RPMI7951 (cell line): Measurements from ENCODE around the gene NGDN. TPM values are rescaled to one million over a fixed set of nuclear protein-coding genes. Genes with fewer than 3 reads are reported as not detected.
"Not testable (repeated sequence)": the region's sequence is repeated elsewhere in the genome, so short reads cannot be mapped to it uniquely, and the experiment has no call there.

ENCODE experiments used
- DNase-seq: peaks from one replicate; pipeline ENCODE4 v3.0.0-alpha.2; 2012; ENCODE audit warnings: low read depth
- total RNA-seq: library from RNA; depleted of rRNA; stranded (reverse); fragments of >200 nt; shearing (Covaris generic); gene quantifications from 2 replicates; pipeline ENCODE4 v1.2.3, GENCODE V29; 2014; rRNA removed

The NGDN gene, protein sequence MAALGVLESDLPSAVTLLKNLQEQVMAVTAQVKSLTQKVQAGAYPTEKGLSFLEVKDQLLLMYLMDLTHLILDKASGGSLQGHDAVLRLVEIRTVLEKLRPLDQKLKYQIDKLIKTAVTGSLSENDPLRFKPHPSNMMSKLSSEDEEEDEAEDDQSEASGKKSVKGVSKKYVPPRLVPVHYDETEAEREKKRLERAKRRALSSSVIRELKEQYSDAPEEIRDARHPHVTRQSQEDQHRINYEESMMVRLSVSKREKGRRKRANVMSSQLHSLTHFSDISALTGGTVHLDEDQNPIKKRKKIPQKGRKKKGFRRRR
- total RNA-seq = 51.5 and 55.2 TPM in 2 replicates

- DNase-seq = peak; percentile 100
Observed at GRCh38 chr14:23469127-23469905, at the start of gene NGDN. Gene NGDN (plus strand): TSS chr14:23469703. CDS start chr14:23469716, 13 bp downstream.

DNA sequence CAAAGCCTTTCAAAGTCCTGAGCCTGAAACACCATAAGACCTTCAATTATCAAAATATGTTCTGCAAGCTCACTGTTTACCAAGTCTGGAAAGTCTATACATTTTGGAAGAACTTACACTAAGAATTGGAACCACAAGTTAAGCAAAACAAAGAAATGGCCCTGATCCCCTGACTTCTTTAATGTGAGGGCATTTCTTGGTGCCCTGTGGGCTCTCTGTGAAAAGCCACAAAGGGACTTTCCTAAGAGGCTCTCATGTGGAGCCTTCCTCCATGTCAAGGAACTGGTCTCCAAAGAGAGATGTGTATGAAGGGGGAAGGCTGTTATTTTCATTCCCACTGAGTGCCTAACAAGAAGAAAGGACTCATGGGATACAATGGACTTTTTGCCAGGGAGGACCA is 47.9 kb upstream of the NGDN start:
- no peak for DNase-seq

DNA sequence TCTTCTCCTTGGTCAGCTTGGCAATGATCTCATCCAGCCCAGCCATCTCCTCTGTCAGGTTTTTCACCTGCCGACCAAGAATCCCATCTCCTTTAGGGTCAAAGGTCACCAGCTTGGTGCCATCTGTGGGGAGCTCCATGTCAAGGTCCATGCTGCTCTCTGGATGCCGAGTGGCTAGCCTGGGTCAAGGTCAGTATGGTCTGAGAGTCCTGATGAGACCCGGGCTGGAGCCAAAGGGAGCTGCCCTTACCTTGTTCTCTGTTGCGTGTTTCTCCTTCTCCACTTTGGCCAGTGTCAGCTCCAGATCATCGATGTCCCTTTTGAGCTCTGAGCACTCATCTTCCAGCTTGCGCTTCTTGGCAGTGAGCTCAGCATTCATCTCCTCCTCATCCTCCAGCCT is 45.8 kb upstream of the NGDN start:
- DNase-seq = no peak

- no peak for DNase-seq
Observed at GRCh38 chr14:23425169-23425568, 44.3 kb upstream of the NGDN start.

- DNase-seq = not testable (repeated sequence)
Observed at GRCh38 chr14:23425798-23426197, 43.7 kb upstream of the NGDN start.

DNA sequence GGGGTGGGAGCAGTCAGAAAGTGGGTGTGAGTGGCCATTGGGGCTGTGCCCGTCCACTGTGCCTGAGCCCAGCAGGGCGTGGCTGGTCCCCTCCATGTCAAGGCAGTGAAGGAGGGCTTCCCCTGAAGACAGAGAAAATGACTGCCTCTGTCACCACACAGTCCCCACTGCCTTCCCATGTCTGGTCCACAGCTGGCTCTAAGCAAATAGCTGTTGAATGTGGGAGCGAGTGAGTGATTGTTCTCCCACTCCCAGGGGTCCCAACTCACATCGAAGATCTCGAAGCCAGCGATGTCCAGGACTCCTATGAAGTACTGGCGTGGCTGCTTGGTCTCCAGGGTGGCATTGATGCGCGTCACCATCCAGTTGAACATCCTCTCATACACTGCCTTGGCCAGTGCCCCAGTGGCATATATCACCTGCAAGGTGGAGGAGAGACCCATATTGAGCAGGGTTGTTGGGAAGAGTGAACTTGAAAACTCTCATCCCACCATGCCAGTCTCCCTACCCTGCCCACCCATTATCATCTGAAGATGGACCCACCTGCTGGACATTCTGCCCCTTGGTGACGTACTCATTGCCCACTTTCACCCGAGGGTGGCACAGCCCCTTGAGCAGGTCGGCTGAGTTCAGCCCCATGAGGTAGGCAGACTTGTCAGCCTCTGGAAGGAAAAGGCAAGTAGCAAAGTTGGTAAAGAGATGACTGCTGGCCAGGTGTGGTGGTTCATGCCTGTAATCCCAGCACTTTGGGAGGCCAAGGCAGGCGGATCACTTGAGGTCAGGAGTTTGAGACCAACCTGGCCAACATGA is 40.6 kb upstream of the NGDN start:
- DNase-seq = no peak

GRCh38 chr14:23430016-23430722 is 39.3 kb upstream of the NGDN start:
- DNase-seq = no peak

DNA sequence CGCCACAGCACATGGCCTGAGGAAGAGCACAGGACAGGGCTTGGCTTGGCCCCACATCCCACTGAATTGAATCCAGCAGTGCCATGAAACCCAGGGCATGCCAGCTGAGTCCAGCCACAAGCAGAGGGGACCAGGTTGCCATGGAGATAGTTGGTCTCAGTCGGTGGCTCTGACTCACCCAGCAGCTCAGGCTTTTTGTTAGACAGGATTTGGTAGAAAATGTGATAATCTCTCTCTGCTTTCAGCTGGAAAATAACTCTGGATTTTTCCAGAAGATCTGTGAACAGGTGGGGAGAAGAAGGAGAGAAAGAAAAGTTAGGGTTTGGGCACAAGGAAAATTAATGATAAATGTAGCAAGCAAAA is 38.8 kb upstream of the NGDN start:
- peak; percentile 43 for DNase-seq

GRCh38 chr14:23431486-23431885 is 38.0 kb upstream of the NGDN start:
- DNase-seq = no peak

DNA sequence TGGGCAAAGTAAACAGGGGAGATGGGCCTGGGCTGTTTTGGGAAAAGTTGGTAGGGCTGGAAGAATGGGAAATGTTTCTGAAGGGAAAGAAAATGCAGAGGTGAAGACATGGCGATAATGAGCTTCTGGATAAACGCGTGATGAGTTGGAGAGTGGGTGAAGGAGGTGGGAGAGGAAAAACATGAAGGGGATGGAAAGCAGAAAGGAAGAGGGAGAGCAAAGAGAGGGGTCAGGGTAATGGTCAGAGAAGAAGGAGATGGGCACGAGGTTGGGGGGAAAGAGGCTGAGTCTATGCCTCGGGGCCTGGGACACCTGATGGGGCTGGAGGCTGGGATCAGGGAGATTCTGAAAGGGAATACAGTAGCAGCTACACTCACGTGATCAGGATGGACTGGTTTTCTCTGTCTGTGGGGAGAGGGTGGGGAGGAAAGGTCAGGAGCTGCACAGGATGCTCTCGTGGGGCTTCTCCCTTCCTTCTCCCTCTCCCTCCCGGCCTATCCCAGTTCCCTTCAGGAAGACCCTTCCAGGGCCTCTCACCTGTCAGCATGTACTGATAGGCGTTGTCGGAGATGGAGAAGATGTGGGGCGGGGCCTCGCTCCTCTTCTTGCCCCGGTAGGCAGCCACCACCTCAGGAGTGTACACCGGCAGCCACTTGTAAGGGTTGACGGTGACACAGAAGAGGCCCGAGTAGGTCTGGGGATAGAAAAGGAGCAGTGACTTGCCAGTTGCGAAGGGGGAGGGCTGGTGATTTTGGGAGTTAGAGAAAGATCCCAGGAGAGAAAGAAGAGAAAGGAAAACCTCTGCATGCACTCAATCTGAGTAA is 37.2 kb upstream of the NGDN start:
- DNase-seq = no peak

GRCh38 chr14:23432946-23433345 is 36.6 kb upstream of the NGDN start:
- DNase-seq = no peak

GRCh38 chr14:23433457-23433856 is 36.0 kb upstream of the NGDN start:
- DNase-seq = no peak

GRCh38 chr14:23434488-23435222 is 34.8 kb upstream of the NGDN start:
- no peak for DNase-seq

DNA sequence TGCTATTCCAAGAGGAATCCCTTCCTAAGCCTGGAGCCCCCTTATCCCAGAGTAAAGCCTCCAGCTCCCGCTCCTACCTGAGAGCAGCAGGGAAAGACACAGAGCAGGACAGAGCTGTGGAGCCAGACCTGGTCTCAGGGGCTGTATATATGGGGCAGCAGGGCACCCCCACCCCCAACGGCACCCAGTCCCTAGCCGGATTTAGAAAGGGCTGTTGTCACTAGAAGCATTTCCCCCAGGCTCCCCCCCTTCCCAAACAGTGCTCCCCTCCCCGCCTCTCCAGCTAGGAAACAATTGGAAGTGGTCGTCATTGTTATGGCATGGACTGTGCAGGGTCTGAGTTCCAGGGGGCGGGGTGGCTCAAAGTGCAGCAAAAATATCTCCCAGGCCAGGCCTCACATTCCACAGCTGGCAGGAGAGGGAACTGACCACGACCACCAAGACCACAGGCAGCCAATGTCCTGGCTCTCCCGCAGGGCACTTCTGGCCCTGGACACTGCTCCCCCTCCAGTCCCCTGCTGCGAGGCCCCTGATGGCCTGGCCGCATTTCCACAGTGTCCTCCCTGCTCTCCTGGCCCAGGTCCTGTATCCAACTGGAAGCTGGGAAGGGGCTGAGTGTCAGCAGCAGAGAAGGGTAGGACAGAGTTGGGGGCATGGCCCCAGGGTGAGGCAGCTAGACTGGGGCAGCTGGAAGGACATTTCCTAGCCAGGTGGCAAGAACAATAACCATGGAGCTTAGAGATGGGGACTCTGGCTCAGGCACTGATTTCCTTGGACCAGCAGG is 33.8 kb upstream of the NGDN start, which contains the start of gene MYH7:
Gene MYH7 (minus strand): TSS at position 118 of the 784 bp plus-strand sequence. CDS start 1,928 bp downstream, outside the sequence.
- DNase-seq = no peak

- DNase-seq = no peak
Observed at GRCh38 chr14:23436327-23437132, 33.0 kb upstream of the NGDN start.

DNA sequence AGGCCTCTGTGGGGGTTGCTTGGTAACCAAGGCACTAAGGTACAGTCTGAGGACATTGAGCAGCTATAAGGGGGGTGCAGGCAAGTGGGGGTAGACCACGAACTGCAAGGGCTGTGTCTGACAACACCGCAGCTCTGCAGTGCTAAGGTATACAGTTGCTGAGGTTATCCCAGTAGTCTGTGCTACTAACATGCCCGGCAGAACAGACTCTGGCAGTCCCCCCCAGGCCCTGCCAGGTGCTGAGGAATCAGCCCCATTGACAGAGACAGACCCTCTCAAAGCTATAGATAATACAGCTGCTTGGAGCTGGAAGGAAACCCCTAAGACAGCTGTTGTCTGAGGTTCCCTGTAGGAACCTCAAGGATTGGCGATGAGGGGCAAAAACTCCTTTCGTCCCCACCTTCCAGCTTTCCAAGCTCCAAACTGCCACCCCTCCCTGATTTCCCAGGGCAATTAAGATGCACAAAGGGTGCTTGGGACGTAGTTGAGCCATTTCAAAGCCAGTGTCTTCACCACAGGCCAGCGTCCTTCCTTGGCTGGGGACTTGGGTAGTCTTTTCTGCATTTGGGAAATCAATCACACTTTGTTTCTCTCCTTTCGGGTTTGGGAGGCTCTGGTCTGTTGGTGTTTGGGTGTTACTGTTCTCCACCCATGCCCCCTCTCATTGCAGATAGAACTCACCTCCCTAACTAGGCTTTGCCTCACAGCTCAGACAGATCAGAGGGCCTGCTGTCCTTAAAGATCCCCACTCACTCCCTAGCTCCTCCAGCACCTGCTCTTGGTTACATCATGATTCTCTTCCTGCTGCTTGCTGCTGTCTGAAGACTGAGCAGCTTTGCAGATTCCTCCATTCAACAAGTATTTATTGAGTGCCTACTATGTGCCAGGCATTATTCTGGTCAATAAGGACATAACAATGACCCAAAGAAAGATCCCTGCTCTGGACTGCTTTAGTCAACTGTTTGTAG is 32.1 kb upstream of the NGDN start:
- DNase-seq = no peak
